Nephron progenitor cell (in vitro differentiated cells): ENCODE results near the gene RBMXL3.

ENCODE experiments used
- DNase-seq: peaks from one replicate; pipeline ENCODE4 v3.0.0; 2021
- H3K27ac Mint-ChIP-seq: 2 replicates; pipeline ENCODE4 v1.8.0; 2021; ENCODE audit warnings: mild to moderate bottlenecking, moderate library complexity, mixed read lengths
- H3K27me3 Mint-ChIP-seq: 2 replicates; pipeline ENCODE4 v1.8.0; 2021; ENCODE audit warnings: mild to moderate bottlenecking, low read depth, mixed read lengths; ENCODE audit not compliant: poor library complexity
- H3K36me3 Mint-ChIP-seq: 2 replicates; pipeline ENCODE4 v1.8.0; 2021; ENCODE audit warnings: low read depth, mixed read lengths
- H3K4me1 Mint-ChIP-seq: 2 replicates; pipeline ENCODE4 v1.8.0; 2021; ENCODE audit warnings: mixed read lengths
- H3K4me3 Mint-ChIP-seq: 2 replicates; pipeline ENCODE4 v1.8.0; 2021; ENCODE audit warnings: mild to moderate bottlenecking, moderate library complexity, mixed read lengths
- H3K9me3 Mint-ChIP-seq: 2 replicates; pipeline ENCODE4 v1.8.0; 2021; ENCODE audit warnings: mild to moderate bottlenecking, moderate library complexity, mixed read lengths
- CTCF ChIP-seq: fragments of 200-600 bp; sonication (generic); IDR thresholded peaks from 2 replicates; pipeline ENCODE4 v1.5.0; 2021; ENCODE audit warnings: antibody characterized with exemption

The RBMXL3 gene

GRCh38 chrX:115189110-115189509 lies at the start of gene RBMXL3:
RBMXL3 (plus strand) TSS chrX:115189410; CDS start chrX:115189442, 32 bp downstream.
- Mint-ChIP-seq H3K4me3 (no peak within 1 kb of the TSS), H3K4me1 (no peaks in the 10 kb centered on the region), H3K36me3 (peaks cover 62% of the 10 kb centered on the region), H3K9me3 (peaks cover 47% of the 10 kb centered on the region), H3K27ac (no peak within 1 kb of the TSS), H3K27me3 (no peaks in the 10 kb centered on the region)
- no peak for DNase-seq
- TF ChIP-seq CTCF: no peak

- Mint-ChIP-seq H3K4me1 (peaks cover 6% of the 10 kb centered on the region), H3K9me3 (peaks cover 55% of the 10 kb centered on the region), H3K4me3 (no peak overlapping the region), H3K27ac (no peak overlapping the region), H3K36me3 (peaks cover 84% of the 10 kb centered on the region), H3K27me3 (peaks cover 2% of the 10 kb centered on the region)
- no peak for TF ChIP-seq CTCF
- no peak for DNase-seq
Observed at GRCh38 chrX:115142057-115142456, 47.2 kb upstream of the RBMXL3 start.

DNA sequence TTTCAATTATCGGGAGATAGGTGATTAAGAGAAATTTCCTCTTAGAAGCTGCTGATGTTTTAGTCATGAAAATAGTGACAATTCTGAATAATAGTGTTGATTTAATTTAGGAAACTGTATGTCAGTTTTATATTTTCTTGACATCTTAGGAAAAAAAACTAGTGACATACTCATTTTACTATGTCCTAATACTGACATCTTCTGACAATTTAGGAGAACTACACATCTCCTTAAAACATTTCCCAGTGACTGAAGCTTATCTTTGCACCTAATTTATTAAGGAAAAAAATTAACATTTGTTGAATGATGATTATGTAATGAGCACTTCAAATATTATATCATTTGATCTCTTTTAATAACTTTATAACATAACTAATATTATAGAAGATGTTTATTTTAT lies 42.0 kb upstream of the RBMXL3 start:
- Mint-ChIP-seq H3K27me3 (peaks cover 2% of the 10 kb centered on the region), H3K9me3 (peaks cover 36% of the 10 kb centered on the region), H3K4me1 (no peaks in the 10 kb centered on the region), H3K36me3 (peaks cover 46% of the 10 kb centered on the region), H3K27ac (no peak overlapping the region), H3K4me3 (no peak overlapping the region)
- no peak for DNase-seq
- peak; percentile 67 for TF ChIP-seq CTCF

- H3K4me3 Mint-ChIP-seq: no peak overlapping the region
- TF ChIP-seq CTCF: no peak
- no peak overlapping the region for H3K27ac Mint-ChIP-seq
- no peaks in the 10 kb centered on the region for H3K9me3 Mint-ChIP-seq
- H3K36me3 Mint-ChIP-seq: peaks cover 40% of the 10 kb centered on the region
- no peak for DNase-seq
- H3K27me3 Mint-ChIP-seq: no peaks in the 10 kb centered on the region
- peaks cover 5% of the 10 kb centered on the region for H3K4me1 Mint-ChIP-seq
Observed at GRCh38 chrX:115173181-115173580, 16.0 kb upstream of the RBMXL3 start.

DNA sequence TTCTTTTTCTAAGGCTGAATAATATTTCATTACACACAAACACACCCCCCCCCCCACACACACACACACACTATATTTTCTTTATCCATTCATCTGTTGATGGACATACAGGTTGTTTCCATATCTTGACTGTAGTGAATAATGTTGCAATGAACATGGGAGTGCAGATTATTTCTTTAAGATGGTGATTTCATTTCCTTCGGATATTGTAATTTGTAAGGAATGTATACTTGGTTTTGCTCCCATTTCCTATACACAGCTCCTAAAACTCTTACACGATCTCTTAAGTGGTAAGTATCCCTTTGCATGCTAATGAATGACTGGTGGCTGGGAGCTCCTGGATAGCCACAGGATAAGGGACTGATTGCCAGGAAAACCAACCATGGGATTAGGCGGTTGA lies 14.7 kb upstream of the RBMXL3 start:
- Mint-ChIP-seq H3K27me3 (no peaks in the 10 kb centered on the region), H3K4me1 (peaks cover 5% of the 10 kb centered on the region), H3K27ac (no peak overlapping the region), H3K9me3 (no peaks in the 10 kb centered on the region), H3K4me3 (no peak overlapping the region), H3K36me3 (peaks cover 50% of the 10 kb centered on the region)
- no peak for DNase-seq
- TF ChIP-seq CTCF: no peak

DNA sequence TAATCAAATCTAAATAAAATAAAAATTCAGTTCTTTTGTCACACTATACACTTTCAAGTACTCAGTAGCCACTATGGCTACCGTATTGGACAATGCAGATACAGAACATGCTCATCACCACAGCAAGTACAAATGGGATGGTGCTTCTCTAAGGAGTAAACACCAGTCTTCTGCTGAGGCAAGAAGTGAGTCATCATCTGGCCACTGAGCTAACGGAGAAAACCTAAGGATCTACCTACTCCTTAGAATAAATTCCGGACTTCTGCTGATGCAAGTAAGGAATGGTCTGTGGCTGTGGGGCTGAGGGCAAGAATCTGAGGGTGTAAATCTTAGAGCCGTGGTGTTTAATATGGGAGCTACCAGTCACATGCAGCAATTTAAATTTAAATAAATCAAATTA lies 11.3 kb upstream of the RBMXL3 start:
- TF ChIP-seq CTCF: no peak
- no peaks in the 10 kb centered on the region for H3K27me3 Mint-ChIP-seq
- H3K4me1 Mint-ChIP-seq: peaks cover 5% of the 10 kb centered on the region
- peaks cover 50% of the 10 kb centered on the region for H3K36me3 Mint-ChIP-seq
- no peak overlapping the region for H3K27ac Mint-ChIP-seq
- H3K4me3 Mint-ChIP-seq: no peak overlapping the region
- H3K9me3 Mint-ChIP-seq: no peaks in the 10 kb centered on the region
- DNase-seq: no peak
